NCI-H2081 treated with DMSO at 0.1 percent for 48 hours (cell line): ENCODE measurements around the gene FBXO42.
"Not testable (repeated sequence)": the region's sequence is repeated elsewhere in the genome, so short reads cannot be mapped to it uniquely, and the experiment has no call there.

Experiments used
- DNase-seq: peaks from one replicate; lab custom pipeline; 2025; lab: John Stamatoyannopoulos, UW

Gene FBXO42

DNA sequence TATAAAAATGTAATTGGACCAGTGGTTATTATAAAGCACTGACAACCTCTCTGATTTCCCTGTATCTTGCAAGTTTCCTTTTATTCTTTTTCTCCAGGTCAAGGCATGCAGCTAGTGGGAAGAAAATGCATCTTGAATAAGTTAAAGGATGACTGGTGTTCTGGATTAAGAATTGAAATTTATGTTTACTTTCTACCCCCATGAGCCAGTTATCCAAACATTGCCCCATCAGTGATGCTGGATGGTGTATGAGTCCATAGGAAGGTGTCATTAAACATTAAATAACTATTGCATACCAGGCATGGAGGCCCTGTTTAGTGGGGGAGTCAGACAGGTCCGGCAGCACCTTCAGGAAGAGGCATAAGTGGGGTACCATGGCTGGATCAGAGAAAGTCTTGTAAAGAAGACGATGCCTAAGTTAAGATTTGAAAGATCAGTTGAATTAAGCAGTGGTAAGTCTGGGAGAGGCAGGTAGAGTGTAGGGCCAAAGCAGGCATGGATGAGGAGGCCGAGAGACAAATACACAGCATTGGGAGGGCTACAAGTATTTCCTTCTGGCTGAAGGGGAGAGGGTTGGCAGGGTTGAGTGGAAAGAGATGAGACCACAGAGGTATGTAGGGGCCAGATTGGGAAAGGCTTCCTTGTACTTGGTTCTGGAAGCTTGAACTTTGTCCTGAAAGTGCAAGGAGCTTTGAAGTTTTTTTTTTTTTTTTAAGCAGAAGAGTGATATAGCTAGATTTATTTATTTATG, 20.4 kb upstream of the FBXO42 start:
- DNase-seq = no peak

DNA sequence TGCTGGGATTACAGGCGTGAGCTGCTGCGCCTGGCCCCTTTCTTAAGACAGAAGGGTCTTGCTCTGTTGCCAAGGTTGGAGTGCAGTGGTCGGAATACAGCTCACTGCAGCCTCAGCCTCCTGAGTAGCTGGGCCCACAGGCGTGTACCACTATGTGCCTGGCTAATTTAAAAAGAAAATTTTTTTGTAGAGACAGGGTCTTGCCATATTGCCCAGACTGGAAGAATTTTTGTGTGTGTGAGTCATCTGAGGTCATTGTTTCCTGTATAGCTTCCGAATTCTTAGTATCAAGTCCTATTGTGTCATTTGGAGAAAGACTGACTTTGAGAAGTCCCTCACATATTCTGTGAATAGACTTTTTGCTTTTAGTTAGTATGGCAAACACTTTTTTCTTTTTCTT, 19.4 kb upstream of the FBXO42 start:
- DNase-seq = no peak

- DNase-seq = no peak
These were observed 17.5 kb upstream of the FBXO42 start for GRCh38 chr1:16369821-16370220.

GRCh38 chr1:16367968-16368890, 15.9 kb upstream of the FBXO42 start:
- DNase-seq = no peak

DNA sequence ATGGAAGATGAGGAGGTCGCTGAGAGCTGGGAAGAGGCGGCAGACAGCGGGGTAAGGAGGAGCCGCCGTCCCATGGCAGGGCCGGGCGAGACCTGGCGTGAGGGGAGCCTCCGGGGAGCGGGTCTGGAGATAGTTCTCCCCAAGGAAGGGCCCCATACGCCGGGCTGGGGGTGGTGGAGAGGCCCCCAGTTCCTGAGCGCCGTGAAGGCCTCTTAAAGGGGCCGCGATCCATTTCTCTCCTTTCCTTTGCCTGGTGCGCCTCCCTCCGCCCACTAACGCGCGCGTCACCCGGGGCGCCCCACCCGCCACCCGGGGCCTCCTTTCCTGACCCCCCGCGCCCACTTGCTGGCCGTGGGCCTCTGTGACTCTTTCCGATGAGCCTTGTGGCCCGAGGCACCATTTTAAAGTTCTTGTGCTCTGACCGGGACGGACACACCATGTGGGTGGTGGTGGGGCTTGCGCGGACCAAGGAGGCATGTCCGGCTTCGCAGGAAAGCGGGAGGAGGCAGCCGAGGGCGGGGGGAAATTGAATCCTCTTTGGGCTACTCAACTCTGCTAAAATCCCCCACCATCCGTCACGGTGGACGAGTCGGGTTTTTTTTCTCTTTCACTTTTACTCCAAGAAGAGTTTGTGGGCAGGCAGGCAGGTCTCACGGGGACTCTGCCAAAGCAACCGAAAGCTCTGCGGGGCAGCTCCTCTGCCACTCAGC, 15.1 kb upstream of the FBXO42 start:
- peak; percentile 49 for DNase-seq

DNA sequence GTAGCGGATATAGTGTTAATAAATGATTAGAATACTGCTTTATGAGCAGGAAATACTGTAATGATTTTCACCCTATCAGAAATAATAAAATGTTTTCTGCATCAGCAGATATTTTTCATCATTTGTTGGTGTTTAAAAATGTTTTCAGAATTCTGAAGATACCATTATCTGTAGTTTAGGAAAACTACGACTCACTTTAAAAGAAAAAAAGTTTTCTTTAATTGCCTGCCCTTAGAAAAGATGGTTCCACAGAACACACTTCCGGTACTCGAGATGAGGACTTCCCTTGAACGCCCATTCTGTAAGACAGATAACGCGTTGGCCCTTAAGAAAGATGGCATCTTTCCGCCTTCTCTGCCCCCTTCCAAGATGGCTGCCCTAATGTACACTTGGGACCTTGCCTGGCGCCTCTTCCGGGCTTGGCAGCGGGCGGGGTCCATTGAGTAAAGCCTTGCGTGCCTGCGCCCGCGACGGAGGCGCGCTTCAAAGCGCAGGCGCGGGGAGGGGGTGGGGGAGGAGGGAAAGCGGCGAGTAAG, 14.5 kb upstream of the FBXO42 start, which contains the start of gene SZRD1:
Gene SZRD1 (plus strand): TSS at position 521 of the 536 bp plus-strand sequence. CDS start 16 bp downstream, outside the sequence.
- peak; percentile 97 for DNase-seq

DNA sequence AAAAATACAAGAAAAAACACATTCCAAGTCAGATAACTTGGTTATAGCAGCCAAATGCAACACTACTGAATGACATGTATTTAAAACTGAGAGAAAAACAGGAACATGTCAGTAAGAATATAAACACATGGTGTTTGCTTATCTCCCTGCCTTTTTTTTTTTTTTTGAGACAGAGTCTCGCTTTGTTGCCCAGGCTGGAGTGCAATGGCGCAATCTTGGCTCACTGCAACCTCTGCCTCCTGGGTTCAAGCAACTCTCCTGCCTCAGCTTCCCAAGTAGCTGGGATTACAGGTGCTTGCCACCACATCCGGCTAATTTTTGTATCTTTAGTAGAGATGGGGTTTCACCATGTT, 12.8 kb upstream of the FBXO42 start:
- not testable (repeated sequence) for DNase-seq

DNA sequence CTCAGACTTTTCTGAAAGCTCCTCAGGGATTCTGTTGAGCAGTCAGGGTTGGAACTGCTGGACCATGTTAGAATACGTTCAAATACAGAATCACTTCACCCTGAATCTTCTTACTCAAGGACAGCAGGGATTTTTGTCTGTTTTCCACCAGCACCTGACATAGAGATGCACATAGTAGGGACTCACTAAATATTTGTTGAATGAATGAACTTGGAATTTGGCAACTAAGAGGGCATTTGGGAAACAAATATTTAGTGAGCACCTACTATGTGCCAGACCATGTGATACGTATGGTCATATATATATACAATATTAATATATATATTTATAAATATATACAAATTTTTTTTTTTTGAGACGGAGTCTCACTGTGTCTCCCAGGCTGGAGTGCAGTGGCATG, 4.6 kb upstream of the FBXO42 start:
- DNase-seq = no peak

- DNase-seq = no peak
These were observed 2.3 kb upstream of the FBXO42 start for GRCh38 chr1:16354619-16355018.

DNA sequence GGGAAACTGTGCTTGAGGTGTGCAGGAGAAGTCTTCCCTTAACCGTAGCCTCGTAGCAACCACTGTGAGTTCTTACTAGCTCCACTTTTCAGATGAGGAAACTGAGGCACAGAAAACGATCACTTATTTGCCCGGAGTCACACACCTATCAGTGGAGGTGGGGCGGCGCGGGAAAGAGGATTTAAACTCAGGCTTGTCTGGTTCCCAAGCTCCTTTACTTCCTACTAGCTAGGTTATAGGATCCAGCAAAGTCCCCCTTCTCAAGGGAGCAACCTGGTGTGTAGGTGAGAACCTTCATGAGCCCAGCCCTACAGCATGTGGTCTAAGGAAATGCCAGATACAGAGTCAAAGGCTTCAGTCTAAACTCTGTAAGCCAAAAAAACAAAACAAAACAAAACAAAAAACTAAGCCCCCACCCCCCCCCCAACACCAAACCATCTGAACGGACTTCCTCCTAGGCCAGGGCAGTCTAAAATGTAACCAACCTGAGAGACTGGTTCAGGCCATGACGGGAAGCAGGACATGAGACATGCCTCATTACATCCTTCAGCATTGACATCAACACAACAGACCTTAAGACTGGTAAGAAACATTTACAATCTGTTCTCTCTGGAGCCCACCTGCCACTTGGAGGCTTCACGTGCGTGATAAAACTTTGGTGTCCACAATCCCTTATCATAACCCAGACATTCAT, 709 bp upstream of the FBXO42 start:
- no peak for DNase-seq

DNA sequence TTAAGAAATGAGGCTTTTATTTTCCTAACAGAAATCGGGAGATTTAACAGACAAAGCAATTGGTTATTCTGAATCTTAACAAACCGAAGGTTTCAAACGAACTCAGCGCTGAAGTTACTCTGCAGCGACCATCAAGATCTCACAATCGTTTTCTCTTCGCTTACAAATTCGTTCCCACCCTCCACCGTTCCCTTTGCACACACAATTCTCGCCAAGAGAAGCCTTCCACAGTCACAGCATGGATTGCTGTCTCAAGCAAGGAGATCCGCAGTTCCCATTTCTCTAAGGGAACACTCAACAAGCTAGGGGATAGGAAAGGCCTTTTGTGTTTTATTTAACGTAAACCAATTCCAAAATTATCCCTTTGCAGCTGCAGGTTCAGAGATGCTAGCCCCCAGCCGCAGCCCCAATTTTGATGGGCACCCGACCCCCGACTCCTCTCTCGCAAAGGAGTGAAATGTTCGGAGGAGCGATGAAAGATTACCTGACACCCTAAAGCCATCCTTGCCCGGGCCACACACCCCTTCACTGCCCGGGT, 755 bp downstream of the FBXO42 start:
- DNase-seq = no peak

DNA sequence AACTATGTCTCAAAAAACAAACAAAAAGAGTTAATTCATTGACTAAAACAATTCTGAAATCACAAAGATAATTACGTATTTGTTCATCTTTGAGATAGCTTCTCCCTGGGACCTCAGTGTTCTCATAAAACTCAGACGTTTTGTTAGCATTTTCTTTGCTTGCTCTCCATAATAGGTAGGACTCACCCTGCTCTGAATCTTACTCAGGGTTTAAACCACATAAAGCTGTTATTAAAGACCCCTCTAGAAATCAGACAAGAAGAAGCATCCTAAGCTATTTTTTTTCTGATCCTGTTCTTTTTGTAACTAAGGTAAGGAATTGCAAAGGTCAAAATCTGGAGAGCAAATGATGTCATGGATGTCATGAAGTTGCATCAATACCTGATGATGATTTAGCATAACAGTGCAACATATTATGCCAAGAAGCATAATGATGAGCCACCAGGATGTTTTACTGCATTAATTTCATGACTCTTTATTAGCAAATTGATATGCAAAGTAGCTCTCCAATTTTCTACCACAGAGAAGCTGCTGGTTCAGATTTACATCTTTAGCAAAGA, 2.4 kb downstream of the FBXO42 start:
- no peak for DNase-seq

- DNase-seq = no peak
These were observed 3.7 kb downstream of the FBXO42 start for GRCh38 chr1:16348414-16349182.

DNA sequence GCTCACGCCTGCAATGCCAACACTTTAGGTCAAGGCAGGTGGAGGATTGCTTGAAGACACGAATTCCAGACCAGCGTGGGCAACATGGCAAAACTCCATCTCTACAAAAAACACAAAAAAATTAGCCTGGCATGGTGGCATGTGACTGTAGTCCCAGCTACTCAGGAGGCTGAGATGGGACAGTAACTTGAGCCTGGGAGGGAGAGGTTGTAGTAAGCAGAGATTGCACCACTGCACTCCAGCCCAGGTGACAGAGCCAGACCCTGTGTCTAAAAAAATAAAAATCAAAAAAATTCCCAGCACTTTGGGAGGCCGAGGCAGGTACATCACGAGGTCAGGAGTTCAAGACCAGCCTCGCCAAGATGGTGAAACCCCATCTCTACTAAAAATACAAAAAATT, 9.0 kb downstream of the FBXO42 start:
- not testable (repeated sequence) for DNase-seq

DNA sequence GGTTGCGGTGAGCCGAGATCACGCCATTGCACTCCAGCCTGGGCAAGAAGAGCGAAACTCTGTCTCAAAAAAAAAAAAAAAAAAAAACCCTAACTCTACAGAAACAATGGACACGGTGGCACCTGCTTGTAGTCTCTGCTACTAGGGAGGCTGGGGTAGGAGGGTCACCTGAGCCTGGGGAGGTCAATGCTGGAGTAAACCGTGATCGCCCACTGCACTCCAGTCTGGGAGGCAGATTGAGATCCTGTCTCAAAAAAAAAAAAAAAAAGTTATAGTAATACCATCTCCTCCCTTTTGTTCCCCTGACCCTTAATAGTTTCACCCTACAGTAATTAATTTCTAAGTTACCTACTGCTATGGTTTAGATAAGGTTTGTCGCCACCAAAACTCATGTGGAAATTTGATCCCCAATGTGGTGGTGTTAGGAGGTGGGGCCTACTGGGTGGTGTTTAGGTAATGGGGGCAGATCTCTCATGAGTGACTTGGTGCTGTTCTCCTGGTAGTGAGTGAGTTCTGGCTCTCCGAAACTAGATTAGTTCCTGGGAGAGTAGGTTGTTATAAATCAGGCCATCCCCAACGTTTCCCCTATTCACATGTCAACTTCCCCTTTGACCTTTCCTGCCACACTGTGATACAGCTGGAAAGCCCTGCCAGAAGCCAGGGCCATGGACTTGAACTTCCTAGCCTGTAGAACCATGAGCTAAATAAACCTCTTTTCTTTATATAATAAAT, 9.8 kb downstream of the FBXO42 start:
- DNase-seq = no peak

DNA sequence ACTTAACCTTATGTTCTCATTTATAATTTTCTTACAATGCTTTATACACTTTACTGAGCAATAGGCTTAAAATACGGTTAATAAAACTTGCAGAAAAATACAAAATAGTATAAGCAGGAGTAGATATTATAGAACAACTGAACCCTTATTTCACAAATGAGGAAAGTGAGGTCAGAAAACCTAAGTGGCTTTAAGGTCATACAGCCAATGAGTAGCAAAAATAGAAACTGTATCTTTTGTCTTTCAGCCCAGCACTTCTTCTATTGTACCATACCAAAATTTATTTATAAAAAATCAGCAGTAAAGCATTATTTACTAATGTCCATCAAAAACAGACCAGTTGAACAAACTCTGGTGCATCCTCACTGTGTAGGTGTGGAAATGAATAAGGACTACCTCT, 11.6 kb downstream of the FBXO42 start:
- no peak for DNase-seq

GRCh38 chr1:16338961-16339360, 13.3 kb downstream of the FBXO42 start:
- no peak for DNase-seq

GRCh38 chr1:16334655-16335340, 17.5 kb downstream of the FBXO42 start:
- no peak for DNase-seq

DNA sequence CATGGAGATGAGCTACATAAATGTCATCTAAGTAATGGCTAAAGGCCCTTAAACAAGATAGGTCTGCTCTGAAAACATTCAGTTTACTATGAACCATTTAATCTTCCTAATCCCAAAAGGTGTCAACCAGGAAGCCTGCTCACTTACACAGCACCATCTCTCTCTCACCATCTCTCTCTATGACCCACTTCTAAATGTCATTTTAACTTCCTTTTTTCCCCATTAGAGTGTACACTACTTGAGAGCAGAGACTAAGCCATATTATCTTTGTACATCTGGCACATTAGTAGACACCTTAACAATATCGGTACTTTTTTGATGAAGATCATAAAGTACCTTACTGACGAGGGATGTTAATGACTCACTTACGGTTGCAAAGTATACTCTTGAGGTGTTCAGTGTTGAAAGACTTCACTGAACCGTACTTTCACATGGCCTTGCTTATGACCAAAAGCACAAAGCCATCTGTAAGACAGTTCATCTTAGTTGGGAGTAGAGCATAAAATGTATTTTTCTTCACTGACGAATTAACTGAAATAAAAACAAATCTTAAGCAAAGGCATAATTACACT, 25.4 kb downstream of the FBXO42 start:
- DNase-seq = no peak
